Suprapubic skin (tissue), 4 donors: ENCODE data around the gene CETN1.

Source experiments
- CTCF ChIP-seq, 2 donors: fragments of 200-600 bp in 1 of 2; fragments of 450-650 bp in 1 of 2; sonication (generic) in 1 of 2; IDR thresholded peaks; one replicate each; pipeline ENCODE4 v1.5.1; 2016 to 2019; ENCODE audit warnings: antibody characterized with exemption in 2 of 2, mild to moderate bottlenecking in 1 of 2, moderate library complexity in 1 of 2
- POLR2A ChIP-seq, 2 donors: fragments of 450-650 bp; IDR thresholded peaks; one replicate each; pipeline ENCODE4 v1.6.1; 2017; ENCODE audit warnings: antibody characterized with exemption in 2 of 2, mild to moderate bottlenecking in 2 of 2, moderate library complexity in 2 of 2
- POLR2AphosphoS5 ChIP-seq, 3 donors: sonication (generic); formaldehyde crosslinking; IDR thresholded peaks; one replicate each; pipeline ENCODE4 v1.6.1; 2017; ENCODE audit warnings: antibody characterized with exemption in 3 of 3

- TF ChIP-seq CTCF (IDR thresholded peaks at IDR 0.05) (no peak), POLR2AphosphoS5 (IDR thresholded peaks at IDR 0.05) (no peak), POLR2A (IDR thresholded peaks at IDR 0.05) (no peak)
Measured at GRCh38 chr18:564708-565561, 15.2 kb upstream of the CETN1 start.
